Right lobe of liver (tissue), 4 donors: Measurements from ENCODE around the gene SCARF1.
"Not testable (repeated sequence)": the region's sequence is repeated elsewhere in the genome, so short reads cannot be mapped to it uniquely, and the experiment has no call there.

Experiments used
- CTCF ChIP-seq, 4 donors: fragments of 200-600 bp in 3 of 4; fragments of 450-650 bp in 1 of 4; IDR thresholded peaks; one replicate each; pipeline versions ENCODE4 v1.5.1 to v1.8.0; 2016 to 2022; ENCODE audit warnings: antibody characterized with exemption in 4 of 4, mild to moderate bottlenecking in 2 of 4
- POLR2A ChIP-seq: fragments of 450-650 bp; IDR thresholded peaks from one replicate; pipeline ENCODE4 v1.6.1; 2017; ENCODE audit warnings: antibody characterized with exemption, mild to moderate bottlenecking
- donor health status: DM: no; HTN: no; CAD: no.
- donor health status: DM: no; HTN: no; CAD: no.
- donor health status: DM: no; HTN: yes; CAD: no.

- TF ChIP-seq CTCF (IDR thresholded peaks at IDR 0.05); POLR2A: not testable (repeated sequence)
Measured at GRCh38 chr17:1663934-1664333, 18.4 kb upstream of the SCARF1 start.
